GM18861 (cell line): ENCODE data around the gene TTF2.
"Not testable (repeated sequence)": the region's sequence is repeated elsewhere in the genome, so short reads cannot be mapped to it uniquely, and the experiment has no call there.

Experiments used
- ATAC-seq: cut with Tn5 transposase; IDR thresholded peaks from one replicate; pipeline ENCODE4 v1.9.1; 2021; ENCODE audit not compliant: unreplicated experiment

The TTF2 gene

DNA sequence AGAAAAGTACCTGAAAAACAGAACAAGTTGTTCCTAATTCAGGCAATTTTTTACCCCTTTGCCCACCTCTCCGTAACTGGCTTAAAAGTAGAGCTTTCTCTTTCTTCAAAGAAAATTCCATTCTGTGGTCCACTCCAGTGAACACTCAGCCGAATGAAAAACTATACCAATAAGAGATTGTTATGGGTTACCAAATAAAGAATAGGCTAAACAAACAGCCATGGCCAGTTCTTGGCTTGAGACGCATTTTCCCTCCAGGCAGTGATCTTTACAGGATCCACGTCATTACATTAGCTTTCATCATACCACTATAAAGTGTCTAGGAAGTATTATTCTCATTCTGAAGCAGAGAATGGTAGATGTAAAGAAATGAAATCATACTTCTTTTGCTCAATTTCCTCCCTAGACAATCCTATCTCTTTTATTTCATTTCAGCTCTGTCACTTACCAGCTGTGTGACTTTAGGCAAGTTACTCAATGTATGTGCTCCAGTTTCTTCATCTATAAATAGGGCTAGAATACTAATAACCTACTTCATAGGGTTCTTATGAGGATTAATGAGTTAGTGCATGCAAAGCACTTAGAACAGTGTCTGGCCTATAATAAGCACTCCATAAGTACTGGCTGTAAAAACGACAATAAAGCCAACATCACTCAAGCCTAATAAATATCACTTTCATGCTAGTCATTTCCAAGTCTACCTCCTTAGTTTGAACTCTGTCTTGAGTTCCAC, 87.9 kb downstream of the TTF2 start:
- ATAC-seq: no peak

DNA sequence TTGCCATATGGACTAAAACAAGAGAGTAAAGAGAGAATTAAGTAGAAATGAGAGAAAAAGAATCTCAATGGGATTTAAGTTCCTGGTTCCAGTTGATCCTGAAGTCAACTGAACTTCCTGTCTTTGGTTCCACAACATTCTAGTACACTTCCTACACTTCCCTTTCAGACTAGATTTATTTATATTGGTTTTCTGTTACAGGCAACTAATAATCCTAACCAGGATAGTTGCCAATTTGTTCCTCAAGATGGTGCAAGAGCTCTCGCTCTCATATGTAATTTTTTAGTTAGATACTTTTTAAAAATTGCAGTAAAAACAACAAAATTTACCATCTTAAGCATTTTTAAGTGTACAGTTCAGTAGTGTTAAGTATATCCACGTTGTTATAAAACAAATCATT, 90.2 kb downstream of the TTF2 start:
- no peak for ATAC-seq

DNA sequence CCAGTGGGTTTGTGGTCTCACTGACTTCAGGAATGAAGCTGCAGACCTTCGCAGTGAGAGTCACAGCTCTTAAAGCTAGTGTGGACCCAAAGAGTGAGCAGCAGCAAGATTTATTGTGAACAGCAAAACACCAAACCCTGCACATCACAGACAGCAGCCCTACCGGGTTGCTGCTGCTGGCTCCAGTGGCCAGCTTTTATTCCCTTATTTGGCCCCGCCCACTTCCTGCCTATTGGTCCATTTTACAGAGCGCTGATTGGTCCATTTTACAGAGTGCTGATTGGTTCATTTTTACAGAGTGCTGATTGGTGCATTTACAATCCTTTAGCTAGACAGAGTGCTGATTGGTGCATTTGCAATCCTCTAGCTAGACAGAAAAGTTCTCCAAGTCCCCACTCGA, 91.2 kb downstream of the TTF2 start:
- ATAC-seq: not testable (repeated sequence)
